SK-N-SH (cell line): ENCODE measurements around the gene TMEM50A.

Experiments
- NRF1 ChIP-seq: IDR thresholded peaks from 2 replicates; pipeline ENCODE4 v1.6.1; 2012; ENCODE audit warnings: low read depth, mild to moderate bottlenecking, low read length
- POLR2AphosphoS5 ChIP-seq: IDR thresholded peaks from 2 replicates; pipeline ENCODE4 v1.6.1; 2012; ENCODE audit warnings: low read depth, low read length
- TF ChIP-seq, protein P1 (sequence below): fragments of 200-600 bp; sonication (generic); IDR thresholded peaks from 2 replicates; pipeline ENCODE4 v1.6.1; 2017; ENCODE audit warnings: antibody characterized with exemption, mild to moderate bottlenecking, moderate library complexity

DNA sequence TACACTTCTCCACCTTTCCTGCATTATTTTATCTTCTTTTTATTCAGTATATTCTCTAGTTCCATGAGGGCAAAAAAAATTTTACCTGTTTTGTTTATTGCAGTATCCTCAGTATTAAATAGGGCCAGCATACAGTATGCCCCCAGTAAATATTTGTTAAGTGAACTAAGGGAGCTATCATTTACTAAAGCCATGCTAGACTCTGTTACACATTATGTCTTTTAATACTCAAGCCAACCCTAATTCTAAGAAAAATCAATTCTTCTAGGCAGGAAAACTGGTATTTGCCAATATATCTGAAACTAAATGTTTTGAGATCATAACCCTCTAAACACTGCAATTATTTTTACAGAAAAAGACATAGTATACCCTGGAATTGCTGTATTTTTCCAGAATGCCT is 18.3 kb downstream of the TMEM50A start:
- TF ChIP-seq, protein P1, sequence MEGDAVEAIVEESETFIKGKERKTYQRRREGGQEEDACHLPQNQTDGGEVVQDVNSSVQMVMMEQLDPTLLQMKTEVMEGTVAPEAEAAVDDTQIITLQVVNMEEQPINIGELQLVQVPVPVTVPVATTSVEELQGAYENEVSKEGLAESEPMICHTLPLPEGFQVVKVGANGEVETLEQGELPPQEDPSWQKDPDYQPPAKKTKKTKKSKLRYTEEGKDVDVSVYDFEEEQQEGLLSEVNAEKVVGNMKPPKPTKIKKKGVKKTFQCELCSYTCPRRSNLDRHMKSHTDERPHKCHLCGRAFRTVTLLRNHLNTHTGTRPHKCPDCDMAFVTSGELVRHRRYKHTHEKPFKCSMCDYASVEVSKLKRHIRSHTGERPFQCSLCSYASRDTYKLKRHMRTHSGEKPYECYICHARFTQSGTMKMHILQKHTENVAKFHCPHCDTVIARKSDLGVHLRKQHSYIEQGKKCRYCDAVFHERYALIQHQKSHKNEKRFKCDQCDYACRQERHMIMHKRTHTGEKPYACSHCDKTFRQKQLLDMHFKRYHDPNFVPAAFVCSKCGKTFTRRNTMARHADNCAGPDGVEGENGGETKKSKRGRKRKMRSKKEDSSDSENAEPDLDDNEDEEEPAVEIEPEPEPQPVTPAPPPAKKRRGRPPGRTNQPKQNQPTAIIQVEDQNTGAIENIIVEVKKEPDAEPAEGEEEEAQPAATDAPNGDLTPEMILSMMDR, result no peak
- no peak for TF ChIP-seq POLR2AphosphoS5
- TF ChIP-seq NRF1, result no peak
